ENCODE measurements around the gene PRKCE. TPM values are rescaled to one million over a fixed set of nuclear protein-coding genes. Genes with fewer than 3 reads are reported as not detected.

The PRKCE gene
- total RNA-seq, 1 experiment from 2014 or later, result 14.8 TPM

DNA sequence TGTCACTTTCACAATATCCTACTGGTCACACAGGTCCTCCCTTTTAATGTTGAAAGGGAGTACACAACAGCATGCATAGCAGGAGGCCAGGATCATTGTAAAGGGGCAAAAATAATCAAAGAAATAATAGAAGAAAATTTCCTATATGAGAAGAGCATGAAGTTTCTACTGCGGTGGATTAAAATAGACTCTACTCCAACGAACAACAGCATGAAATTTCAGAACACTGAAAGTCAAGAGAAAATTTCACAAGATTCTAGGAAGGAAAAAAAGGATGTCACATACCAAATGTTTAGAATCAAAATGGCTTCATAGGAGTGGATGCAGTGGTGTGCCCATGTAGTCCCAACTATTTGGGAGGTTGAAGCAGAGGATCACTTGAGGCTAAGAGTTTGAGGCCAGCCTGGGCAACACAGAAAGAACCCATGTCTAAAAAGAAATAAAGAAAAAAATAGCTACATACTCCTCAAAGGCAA lies 573.7 kb downstream of the PRKCE start:
- Histone ChIP-seq H3K27ac (ENCODE audit: low read depth, low read length) (peak overlapping the region; percentile 12; the same call in 1 of the 2 replicates), H3K4me1 (ENCODE audit: control insufficient read depth in 1 of 2, insufficient read depth in 2 of 2, low read length in 2 of 2) (peaks cover 10 to 19% of the 10 kb centered on the region in 2 experiments; a peak in 2 of 4 replicates), H3K36me3 (ENCODE audit: control insufficient read depth in 1 of 2, insufficient read depth in 2 of 2, low read length in 2 of 2) (no peaks in the 10 kb centered on the region), H3K9me2 (ENCODE audit: insufficient read depth) (no peaks in the 10 kb centered on the region), H3K4me3 (replicated peaks in 1 of 2; ENCODE audit: low read depth in 1 of 2, low read length in 2 of 2) (0 out of 4 replicates have a peak overlapping the region, but pooled peaks of 1 of the 2 experiments have one; percentile 9), H3K27me3 (ENCODE audit: insufficient read depth, low read length) (no peaks in the 10 kb centered on the region), H3K79me2 (ENCODE audit: insufficient read depth, low read length) (no peaks in the 10 kb centered on the region), H3K9me3 (ENCODE audit: control insufficient read depth in 1 of 2, insufficient read depth in 1 of 2, low read depth in 1 of 2, low read length in 2 of 2) (no peaks in the 10 kb centered on the region), H3K9ac (ENCODE audit: low read length) (no peak overlapping the region), H2AFZ (ENCODE audit: low read depth, low read length, poor library complexity, severe bottlenecking) (peak overlapping the region; percentile 81), H3K4me2 (ENCODE audit: low read length) (peak overlapping the region; percentile 68), H4K20me1 (ENCODE audit: insufficient read depth) (no peaks in the 10 kb centered on the region)
- TF ChIP-seq EZH2 (IDR thresholded peaks at IDR 0.05), result no peak
- no peak for TF ChIP-seq TCF7L2 (IDR thresholded peaks at IDR 0.05; ENCODE audit: borderline replicate concordance, extremely low read depth, insufficient read depth, insufficient read length)
- no peak for TF ChIP-seq POLR2A (IDR thresholded peaks at IDR 0.05; ENCODE audit: borderline replicate concordance, extremely low read depth, insufficient read depth, insufficient read length)
- peak; percentile 72 for TF ChIP-seq CBX3 (IDR thresholded peaks at IDR 0.05; ENCODE audit: low read depth)
- TF ChIP-seq CTCF (IDR thresholded peaks at IDR 0.05 in 2 of 3, conservative IDR thresholded peaks at IDR 0.05 in 1 of 3; ENCODE audit: borderline replicate concordance in 1 of 3, insufficient read depth in 1 of 3, low read depth in 2 of 3, low read length in 2 of 3), result no peak
- peak; percentile 37; the same call in 1 of the 2 replicates for TF ChIP-seq SRF (IDR thresholded peaks at IDR 0.05; ENCODE audit: low read depth)
- TF ChIP-seq EGR1 (IDR thresholded peaks at IDR 0.05; ENCODE audit: low read depth), result no peak; the same call in 1 of the 2 replicates
- TF ChIP-seq SP1 (IDR thresholded peaks at IDR 0.05; ENCODE audit: low read depth), result peak; percentile 81
- 0 out of 2 replicates have a peak, but pooled peaks have one; percentile 11 for TF ChIP-seq POLR2AphosphoS5 (IDR thresholded peaks at IDR 0.05; ENCODE audit: low read depth, low read length)
- TF ChIP-seq MAX (IDR thresholded peaks at IDR 0.05), result no peak
- no peak; the same call in 1 of the 2 replicates for TF ChIP-seq SIN3A (IDR thresholded peaks at IDR 0.05; ENCODE audit: low read depth)
- TF ChIP-seq EZH2phosphoT487 (IDR thresholded peaks at IDR 0.05; ENCODE audit: borderline replicate concordance), result no peak
- no peak for TF ChIP-seq ZBTB33 (IDR thresholded peaks at IDR 0.05; ENCODE audit: extremely low read depth, insufficient replicate concordance, low read length)
- TF ChIP-seq ELF1 (IDR thresholded peaks at IDR 0.05; ENCODE audit: borderline replicate concordance, low read depth), result no peak
- no peak for TF ChIP-seq YY1 (IDR thresholded peaks at IDR 0.05; ENCODE audit: extremely low read depth, insufficient replicate concordance, low read depth, low read length)
- intact Hi-C loops (cut with micrococcal nuclease), result no loop called here
- ChIA-PET CTCF (no interaction called here), RAD21 (ENCODE audit: low non-redundant PET in 1 of 2, low total read pairs in 2 of 2, uncharacterized antibody in 2 of 2, unreplicated experiment in 2 of 2) (no interaction called here), POLR2A (no interaction called here)
- ATAC-seq (peak; percentile 89), DNase-seq (ENCODE audit: low read depth, low spot score) (no peak)
- BruUV-seq (replicated peaks), result no TSS peak
